T1000 (cell line): Measurements from ENCODE around the gene NFATC2.

Source experiments
- DNase-seq: peaks from one replicate; lab custom pipeline; 2025; ENCODE audit warnings: mixed read lengths; lab: John Stamatoyannopoulos, UW

The NFATC2 gene

GRCh38 chr20:51514249-51514648, 28.3 kb downstream of the NFATC2 start:
- no peak for DNase-seq

GRCh38 chr20:51513545-51513944, 29.0 kb downstream of the NFATC2 start:
- DNase-seq = no peak

- no peak for DNase-seq
Measured at GRCh38 chr20:51512645-51513044, 29.9 kb downstream of the NFATC2 start.

- DNase-seq = no peak
Measured at GRCh38 chr20:51511861-51512619, 30.5 kb downstream of the NFATC2 start.

- no peak for DNase-seq
Measured at GRCh38 chr20:51510936-51511605, 31.4 kb downstream of the NFATC2 start.

GRCh38 chr20:51510169-51510568, 32.4 kb downstream of the NFATC2 start:
- DNase-seq = no peak

- no peak for DNase-seq
Measured at GRCh38 chr20:51509208-51509607, 33.3 kb downstream of the NFATC2 start.

GRCh38 chr20:51508780-51509179, 33.7 kb downstream of the NFATC2 start:
- DNase-seq = no peak

GRCh38 chr20:51508158-51508557, 34.4 kb downstream of the NFATC2 start:
- DNase-seq = no peak

- DNase-seq = no peak
Measured at GRCh38 chr20:51507216-51508036, 35.1 kb downstream of the NFATC2 start.

- no peak for DNase-seq
Measured at GRCh38 chr20:51506527-51507215, 35.8 kb downstream of the NFATC2 start.

GRCh38 chr20:51505566-51505965, 37.0 kb downstream of the NFATC2 start:
- no peak for DNase-seq

GRCh38 chr20:51503376-51503775, 39.1 kb downstream of the NFATC2 start:
- DNase-seq = no peak

GRCh38 chr20:51500936-51501335, 41.6 kb downstream of the NFATC2 start:
- no peak for DNase-seq

- DNase-seq = no peak
Measured at GRCh38 chr20:51500311-51500710, 42.2 kb downstream of the NFATC2 start.

- DNase-seq = no peak
Measured at GRCh38 chr20:51498765-51499540, 43.6 kb downstream of the NFATC2 start.

- no peak for DNase-seq
Measured at GRCh38 chr20:51497542-51498467, 44.7 kb downstream of the NFATC2 start.

- DNase-seq = no peak
Measured at GRCh38 chr20:51496964-51497363, 45.6 kb downstream of the NFATC2 start.

GRCh38 chr20:51495921-51496545, 46.5 kb downstream of the NFATC2 start:
- DNase-seq = no peak

- DNase-seq = no peak
Measured at GRCh38 chr20:51495291-51495690, 47.2 kb downstream of the NFATC2 start.
